ENCODE results near the gene SLC26A5. TPM values are rescaled to one million over a fixed set of nuclear protein-coding genes. Genes with fewer than 3 reads are reported as not detected.
"Not testable (repeated sequence)": the region's sequence is repeated elsewhere in the genome, so short reads cannot be mapped to it uniquely, and the experiment has no call there.

The SLC26A5 gene
- total RNA-seq, 1 donor from 2014 or later, result 0.85 TPM

DNA sequence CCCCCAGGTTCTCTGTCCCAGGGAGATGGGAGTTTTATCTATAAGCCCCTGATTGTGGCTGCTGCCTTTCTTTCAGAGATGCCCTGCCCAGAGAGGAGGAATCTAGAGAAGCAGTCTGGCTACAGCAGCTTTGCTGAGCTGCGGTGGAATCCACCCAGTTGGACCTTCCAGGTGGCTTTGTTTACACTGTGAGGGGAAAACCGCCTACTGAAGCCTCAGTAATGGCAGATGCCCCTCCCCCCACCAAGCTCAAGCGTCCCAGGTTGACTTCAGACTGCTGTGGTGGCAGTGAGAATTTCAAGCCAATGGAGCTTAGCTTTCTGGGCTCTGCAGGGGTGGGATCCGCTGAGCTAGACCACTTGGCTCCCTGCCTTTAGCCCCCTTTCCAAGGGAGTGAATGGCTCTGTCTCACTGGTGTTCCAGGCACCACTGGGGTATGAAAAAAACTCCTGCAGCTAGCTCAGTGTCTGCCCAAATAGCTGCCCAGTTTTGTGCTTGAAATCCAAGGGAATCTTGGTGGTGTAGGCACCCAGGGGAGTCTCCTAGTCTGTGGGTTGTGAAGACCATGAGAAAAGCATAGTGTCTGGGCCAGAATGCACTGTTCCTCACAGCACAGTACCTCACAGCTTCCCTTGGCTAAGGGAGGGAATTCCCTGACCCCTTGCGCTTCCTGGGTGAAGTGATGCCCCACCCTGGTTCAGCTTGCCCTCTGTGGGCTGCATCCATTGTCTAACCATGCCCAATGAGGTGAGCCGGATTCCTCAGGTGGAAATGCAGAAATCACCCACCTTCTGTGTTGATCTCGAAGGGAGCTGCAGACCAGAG, 40.0 kb downstream of the SLC26A5 start:
- not testable (repeated sequence) for DNase-seq

DNA sequence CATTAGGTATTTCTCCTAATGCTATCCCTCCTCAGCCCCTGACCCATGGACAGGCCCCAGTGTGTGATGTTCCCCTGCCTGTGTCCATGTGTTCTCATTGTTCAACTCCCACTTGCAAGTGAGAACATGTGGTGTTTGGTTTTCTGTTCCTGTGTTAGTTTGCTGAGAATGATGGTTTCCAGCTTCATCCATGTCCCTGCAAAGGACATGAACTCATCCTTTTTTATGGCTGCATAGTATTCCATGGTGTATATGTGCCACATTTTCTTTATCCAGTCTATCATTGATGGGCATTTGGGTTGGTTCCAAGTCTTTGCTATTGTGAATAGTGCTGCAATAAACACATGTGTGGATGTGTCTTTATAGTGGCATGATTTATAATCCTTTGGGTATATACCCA, 46.3 kb downstream of the SLC26A5 start:
- not testable (repeated sequence) for DNase-seq

DNA sequence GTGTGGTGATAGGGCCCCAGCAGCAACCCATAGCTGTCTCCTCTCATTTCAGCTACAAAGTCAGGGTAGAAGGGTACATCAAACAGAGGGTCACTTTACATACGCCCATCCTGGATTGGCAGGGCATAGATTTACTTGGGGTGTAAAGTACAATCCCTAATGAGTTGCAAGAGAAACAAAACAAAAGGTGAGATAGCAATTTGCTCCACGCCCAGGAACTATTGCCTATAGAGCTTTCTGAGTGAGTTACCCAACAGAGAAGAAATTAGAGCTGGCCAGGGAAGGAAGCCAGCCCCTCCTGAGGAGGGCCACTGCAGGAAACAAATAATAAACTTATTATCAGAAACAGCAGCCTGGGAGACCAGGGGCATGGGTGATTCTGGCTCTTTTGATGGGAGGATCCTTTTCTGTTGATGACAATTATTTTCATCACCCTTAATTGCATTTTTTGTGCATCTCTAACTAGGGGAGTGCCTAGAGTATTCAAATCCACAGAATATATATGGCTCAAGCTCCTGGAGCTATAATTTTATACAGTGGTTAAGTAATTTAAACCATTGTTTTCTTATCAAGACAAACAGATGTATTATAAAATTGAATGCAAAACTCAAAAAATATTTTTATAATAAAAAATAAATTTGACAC, 47.4 kb downstream of the SLC26A5 start:
- DNase-seq, result no peak

DNA sequence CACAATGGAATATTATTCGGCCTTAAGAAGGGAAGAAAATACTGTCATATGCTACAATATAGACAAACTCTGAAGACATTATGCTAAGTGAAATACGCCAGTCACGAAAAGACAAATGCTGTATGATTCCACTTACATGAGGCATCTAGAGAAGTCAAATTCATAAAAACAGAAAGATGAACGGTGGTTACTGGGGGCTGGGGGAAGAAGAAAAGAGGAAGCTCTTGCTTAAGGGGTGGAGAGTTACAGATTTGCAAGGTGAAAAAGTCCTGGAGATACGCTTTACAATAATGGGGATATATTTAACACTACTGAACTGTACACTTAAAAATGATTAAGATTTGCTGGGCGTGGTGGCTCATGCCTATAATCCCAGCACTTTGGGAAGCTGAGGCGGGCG, 49.5 kb downstream of the SLC26A5 start:
- no peak for DNase-seq

DNA sequence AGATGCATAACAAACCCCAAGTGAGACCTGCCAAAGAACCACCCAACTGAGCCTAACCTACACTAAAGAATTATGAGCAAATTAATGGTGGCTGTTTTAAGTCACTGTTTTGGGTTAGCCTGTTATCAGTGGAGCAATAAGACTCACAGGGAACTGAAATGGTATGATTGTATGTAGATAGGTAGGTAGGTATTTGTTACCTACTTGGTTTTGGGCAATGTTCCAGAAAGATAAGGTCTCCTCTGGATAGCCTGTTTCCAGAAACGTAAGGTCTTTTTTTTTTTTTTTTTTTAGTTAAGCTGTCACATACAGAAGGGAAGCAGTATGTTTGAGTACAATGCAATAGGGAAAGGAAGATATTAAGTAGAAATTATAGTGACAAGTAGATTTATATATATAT, 50.9 kb downstream of the SLC26A5 start:
- DNase-seq, result no peak

DNA sequence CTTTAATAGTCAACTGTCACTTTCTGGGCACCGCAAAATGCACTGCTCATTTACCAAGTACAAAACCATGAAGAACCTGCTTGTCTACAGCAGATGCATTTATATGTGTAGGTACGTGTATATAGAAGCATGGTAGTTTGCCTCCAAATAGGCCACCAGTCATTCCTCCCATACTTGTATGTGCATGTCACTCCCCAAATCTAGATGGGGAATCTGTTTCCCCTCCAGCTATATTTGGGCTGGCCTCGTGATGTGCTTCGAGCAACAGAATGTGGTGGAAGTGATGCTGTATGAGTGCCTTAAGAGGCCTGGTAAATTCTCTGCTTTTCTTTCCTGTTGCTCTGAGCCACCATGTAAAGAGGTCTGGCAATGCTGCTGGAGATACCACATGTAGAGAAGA, 51.4 kb downstream of the SLC26A5 start:
- DNase-seq, result no peak

DNA sequence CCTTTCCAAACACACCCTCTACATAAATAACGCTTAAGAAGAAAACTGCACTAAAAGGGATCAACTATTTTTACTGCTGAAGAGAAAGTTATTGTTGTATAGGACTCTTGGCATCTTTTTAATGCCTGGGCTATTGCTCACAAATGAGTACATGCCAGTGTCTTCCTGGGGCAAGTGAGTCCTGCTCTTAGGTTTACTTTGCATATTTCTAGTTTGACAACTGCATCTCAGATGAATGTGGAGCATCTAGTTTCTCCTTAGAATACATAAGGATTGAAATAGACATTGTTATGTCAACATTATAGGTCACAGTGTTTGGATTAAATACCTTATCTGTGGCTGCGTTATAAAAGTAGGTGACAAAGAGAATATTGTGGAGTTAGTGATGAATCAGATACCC, 54.0 kb downstream of the SLC26A5 start:
- no peak for DNase-seq

DNA sequence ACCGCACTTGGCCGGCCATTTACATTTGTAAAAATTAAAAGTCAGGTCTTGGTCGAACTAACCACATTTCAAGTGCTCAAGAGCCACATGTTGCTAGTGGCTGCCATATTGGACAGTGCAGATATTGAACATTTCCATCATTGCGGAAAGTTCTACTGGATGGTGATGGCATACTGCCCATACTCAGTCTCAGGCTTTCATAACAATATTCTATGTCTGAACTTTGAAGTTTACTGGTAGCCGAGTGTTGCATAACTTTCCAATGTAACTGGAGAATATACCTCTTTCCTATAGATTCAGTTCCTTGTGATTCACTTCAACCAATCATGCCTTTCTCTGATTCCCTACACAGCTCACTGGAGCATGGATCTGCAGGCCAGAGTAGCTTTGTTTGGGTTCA, 54.9 kb downstream of the SLC26A5 start:
- DNase-seq, result no peak

DNA sequence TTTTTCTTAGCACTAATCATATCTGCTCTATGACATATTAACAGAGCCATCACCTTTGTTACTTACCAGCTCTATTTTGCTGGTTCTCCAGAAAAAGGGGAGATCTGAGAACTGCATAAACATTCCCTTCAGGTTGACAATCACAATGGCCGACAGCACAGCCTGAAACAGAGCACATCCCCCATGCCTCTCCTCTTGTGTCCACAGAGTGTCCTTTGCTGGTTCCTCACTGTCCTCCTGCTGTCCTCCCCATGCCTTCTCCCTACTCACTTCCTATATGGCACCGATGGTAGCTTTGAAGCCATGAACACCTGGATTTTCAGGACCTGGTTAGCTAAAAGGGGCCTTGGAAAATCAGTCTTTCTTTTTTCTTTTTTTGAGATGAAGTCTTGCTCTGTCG, 56.7 kb downstream of the SLC26A5 start:
- DNase-seq, result no peak

DNA sequence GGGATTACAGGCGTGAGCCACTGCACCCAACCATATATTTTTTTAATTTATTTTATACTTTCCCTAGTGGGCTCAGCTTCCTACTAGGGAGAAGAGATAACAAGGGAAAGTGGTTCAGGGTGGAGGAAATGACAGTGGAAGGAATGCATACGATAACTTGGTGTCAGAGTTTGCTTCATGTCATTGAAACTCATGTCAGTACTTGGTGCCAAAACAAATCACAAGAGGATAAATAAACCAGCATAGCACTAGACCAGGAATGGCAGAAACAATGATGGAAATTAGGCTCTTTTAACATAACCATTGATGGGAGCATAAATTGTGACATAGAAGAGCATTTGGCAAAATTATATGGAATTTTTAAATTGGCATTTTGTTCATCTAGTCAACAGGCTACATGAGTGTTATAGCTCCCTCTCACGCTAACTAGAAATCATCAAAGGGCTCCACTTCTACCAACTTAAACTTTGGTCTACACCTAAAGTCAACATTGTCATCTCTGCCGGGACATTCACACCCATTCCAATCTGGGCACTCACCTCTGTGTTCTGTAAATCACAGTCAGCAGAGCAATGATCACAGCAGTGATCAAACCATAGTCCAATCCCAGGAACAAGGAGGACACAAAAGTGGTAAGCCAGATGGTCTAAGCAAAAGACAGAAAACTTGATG, 57.4 kb downstream of the SLC26A5 start:
- DNase-seq, result no peak

DNA sequence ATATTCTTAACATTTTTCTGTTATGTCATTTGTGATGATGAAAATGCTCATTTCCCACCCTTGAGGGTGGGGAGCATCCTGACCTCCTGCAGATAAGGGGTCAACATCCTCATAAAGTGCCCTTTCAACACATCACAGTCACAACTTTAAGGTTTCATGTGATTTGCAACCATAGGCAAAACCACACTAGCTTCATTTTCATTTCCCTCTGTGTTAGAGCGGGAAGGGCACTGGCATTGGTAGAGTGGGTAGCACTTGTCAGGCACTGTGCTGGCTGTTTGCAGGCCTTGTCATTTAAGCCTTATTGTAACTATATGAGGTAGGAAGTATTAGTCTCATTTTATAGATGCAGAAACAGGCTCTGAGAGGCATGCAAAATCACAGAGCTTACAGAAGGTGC, 58.8 kb downstream of the SLC26A5 start:
- DNase-seq, result no peak

DNA sequence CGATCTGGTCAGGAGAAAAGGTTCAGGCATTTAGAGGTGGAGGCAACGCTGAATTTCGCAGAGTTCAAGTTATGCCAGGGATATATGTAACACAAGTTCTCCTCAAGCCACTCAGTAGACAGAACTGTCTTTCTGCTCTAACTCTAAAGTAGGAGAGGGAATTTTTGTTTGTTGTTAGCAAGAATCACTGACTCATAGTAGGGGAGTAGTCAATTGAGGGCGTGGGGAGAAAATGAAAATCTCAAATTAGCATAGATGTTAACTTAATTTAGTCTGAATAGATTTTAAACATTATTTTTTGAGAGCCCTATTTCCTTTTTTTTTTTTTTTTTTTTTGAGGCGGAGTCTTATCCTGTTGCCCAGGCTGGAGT, 64.0 kb downstream of the SLC26A5 start:
- DNase-seq, result no peak

DNA sequence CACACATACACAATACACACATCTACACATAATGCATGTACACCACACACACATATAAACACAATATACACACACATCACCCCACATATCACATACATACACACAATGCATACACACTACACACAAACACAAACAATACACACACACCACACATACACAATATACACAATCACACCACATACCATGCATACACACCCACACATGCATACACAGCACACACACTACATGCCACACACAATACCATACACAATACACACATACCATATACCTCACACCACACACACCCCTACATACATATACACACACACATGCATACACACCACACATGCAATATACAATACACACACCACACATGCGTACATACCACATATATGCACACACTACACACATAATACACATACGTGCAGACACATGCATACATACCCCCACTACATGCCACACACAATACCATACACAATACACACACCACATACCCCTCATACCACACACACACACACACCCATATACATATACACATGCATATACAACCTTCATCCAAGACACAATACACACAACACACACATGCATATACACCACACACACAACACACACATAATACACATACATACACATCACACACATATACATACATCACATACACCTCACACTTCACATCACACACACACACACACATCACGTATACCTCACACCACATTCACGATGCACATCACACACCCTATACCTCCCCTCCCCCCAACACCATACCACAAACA, 64.6 kb downstream of the SLC26A5 start:
- DNase-seq, result no peak

DNA sequence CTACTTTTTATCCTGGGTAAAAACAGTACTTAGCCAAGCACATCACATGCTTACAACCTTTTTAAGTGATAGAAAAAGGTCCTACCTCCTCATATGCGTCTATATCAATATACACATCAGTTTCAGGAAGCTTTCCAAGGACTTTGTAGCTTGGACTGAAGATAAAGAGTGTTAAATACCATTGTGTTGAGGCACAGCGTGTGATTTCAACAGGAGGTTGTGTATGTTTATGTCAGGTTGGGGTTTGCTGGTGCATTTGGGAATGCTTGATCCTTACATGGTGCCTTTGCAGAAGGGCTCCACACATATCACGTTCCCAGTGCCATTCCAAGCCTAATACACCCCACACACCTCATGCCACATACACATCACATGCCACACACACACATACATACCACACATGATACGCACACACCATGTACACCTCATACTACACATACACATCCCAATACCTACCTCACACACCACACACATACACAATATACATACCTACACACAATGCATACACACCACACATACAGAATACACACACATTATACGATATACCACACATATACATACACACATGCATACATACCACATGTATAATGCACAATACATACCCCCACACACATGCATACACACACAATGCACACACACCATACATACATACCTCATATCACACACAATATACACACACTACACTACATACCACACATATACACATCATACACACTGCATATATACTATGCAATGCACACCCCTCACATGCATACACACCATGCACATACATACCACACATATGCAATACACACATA, 65.4 kb downstream of the SLC26A5 start:
- no peak for DNase-seq

DNA sequence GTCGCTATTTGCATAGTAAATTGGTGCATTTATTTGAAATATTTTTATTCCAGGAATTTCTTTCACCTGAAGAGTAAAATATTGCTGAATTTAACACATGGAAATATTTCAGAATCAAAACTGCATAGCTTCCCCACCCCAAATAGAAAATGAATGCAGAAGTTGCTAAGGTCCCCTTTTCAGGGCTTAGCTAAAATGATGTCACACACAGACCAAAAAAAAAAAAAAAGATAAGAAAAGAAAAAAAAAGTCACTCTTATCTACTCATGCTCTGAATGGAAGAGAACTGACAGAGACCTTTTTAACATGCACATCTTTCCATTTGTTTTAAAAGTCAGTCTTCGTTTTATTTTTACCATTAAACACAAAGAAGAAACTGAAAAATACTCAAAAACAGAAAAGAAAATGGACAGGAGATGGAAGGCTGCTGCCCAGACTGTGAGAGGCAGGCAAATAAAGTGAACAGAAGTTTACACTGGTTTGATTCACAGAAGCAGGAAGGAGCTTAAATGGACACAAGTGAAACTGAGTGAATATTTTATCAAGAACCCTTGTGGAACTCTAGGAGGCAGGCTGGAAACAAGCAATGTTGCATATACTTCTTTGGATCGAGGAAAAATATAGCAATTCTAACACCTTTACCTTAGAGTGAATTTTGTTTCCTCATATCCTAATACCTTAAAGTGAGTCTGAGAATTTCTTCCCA, 66.6 kb downstream of the SLC26A5 start:
- no peak for DNase-seq

DNA sequence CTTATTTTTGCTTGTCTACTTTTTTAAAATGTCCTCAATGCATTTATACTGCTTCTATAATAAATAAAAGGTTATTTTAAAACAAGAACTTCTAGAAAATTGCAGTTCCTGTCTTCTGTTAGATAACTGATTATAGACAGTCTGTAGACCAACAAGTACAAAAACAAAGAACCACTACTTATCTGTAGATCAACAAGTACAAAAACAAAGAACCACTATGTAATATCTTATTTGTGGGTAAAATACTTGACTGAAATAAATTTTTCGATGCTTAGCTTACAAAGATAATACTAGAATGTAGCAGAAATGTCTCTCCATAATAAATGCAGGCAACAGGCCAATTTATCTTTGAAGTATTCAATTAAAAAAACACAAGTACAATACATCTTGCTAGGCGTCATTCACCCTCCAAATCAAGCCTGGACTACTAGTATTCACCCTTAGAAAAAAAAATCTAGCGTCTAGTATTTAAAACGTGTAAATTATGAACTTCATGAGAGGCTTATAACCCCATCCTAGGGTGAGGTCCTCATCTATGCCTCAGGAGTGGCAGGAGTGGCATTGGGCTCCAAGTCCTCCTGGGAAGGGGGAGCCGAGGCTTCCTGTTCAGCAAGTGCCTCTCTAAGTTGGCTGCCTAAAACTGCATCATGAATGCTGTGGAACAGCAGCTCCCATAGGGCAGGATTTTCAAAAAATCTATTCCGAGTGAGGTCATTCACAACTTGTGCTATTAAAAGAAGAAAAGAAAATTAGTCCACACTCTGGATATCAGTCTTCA, 72.0 kb downstream of the SLC26A5 start:
- DNase-seq, result no peak

DNA sequence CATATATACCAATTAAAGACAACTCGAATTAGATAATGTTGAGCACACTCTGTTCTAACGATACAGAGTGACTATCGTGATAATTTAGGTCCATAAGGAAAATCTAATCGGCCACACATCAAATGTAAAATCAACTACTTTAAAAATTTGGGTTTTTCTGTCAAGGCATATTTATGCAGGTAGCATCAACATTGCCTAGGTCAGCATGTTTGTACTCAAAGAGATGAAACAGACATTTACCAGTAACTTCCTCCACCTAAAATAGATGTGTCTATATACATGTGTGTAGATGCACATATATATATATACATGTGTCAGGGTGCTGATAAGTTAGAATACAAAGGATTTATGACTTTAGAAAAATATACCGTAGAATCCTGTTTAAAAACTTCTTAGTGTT, 76.6 kb downstream of the SLC26A5 start:
- no peak for DNase-seq

DNA sequence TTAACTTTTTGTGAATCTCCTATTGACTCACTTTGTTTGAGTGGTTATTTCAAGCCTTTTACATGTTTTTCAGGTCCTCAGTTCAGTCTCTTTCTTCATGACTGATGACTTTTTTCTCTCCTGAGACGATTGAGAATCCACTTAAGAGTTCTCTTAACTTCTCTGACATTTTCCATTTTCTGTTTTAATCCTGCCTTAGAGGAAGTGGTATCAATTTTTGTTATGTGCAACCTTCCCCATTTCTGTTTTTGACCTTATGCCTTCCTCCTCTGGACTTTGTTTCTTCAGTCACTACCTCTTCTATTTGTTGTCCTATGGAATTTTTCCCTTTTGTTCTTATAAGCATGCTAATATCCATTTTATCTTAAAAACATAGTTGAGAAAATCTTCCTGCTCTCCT, 96.2 kb downstream of the SLC26A5 start:
- DNase-seq, result no peak

DNA sequence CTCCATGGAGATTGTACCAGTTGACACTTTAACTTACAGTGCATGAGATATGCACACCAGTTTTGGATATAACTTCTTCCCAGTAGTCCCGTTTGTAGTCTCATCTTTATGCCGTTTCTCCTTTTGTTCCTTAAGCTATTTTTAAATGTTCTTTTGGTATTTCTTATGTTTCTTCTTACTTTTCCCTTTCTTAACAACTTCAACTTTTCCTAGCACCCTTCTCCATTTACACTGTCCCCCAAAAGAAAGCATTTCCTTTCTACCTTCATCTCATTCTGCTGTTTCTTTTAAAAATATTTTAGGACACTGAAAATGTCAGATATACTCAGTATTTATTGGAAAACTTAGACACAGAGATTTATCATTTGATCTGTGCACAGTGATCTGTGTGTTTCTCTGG, 97.0 kb downstream of the SLC26A5 start:
- DNase-seq, result peak; percentile 2

DNA sequence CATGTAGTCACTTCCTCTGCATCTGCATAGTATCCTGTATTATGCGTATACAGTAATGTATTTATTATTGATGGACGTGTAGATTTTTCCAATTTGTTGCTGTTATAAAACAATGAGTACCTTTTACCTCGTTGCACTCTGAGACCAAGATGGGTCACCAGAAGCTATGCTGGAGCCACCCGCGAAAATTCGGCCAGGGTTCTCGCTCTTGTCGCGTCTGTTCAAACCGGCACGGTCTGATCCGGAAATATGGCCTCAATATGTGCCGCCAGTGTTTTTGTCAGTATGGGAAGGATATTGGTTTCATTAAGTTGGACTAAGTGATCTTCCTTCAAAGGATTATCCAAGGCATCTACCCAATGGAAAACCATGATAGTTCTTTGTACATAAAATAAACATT, 97.6 kb downstream of the SLC26A5 start:
- DNase-seq, result peak; percentile 9

Data from dermis blood vessel endothelial cell (primary cell).